Medulla oblongata (tissue), 1 donor: Measurements from ENCODE around the gene METTL4.

Experiments
- DNase-seq: peaks from one replicate; pipeline ENCODE4 v3.0.0-alpha.2; 2015; ENCODE audit errors: extremely low spot score

METTL4 gene, protein sequence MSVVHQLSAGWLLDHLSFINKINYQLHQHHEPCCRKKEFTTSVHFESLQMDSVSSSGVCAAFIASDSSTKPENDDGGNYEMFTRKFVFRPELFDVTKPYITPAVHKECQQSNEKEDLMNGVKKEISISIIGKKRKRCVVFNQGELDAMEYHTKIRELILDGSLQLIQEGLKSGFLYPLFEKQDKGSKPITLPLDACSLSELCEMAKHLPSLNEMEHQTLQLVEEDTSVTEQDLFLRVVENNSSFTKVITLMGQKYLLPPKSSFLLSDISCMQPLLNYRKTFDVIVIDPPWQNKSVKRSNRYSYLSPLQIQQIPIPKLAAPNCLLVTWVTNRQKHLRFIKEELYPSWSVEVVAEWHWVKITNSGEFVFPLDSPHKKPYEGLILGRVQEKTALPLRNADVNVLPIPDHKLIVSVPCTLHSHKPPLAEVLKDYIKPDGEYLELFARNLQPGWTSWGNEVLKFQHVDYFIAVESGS

DNA sequence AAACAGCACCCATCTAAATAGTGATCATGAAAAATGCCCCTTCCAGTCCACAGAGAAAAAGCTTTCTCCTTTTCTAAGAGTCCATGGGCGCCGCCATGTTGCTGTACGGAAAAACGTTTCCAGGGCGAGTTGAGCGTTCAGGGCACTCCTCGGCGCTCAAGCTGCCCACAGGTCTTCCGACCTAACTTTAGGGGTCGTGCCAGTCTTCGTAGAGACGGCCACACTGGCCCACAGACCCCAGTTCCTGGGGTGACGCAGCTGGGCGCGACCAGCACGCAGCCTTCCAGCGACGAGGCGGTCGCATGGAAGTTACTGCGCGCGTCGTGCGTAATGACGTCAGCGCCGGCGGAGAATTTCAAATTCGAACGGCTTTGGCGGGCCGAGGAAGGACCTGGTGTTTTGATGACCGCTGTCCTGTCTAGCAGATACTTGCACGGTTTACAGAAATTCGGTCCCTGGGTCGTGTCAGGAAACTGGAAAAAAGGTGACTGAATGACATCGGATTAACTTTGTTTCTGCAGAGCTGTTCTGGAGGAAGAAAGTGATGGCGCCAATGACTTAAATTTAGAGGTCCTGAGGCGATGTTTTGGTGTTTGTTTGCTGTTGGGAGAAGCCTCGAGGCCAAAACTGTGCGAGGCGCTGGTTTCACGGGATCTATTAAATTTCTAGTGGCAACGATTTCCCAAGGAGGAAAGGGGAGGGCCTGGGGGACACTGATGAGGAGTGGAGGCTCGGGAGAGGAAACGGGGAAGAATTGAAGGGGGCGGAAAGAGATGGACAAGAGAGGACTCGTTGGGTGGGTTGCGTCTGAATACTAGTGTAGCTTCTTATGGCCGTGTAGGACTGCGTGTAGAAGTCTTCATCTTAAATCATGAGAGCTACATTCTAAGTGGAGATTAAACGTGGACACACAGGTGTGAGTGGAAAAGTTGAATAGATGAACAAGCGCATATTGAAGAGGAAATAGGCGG, at the start of gene METTL4, which contains the start of gene NDC80:
METTL4 (minus strand) TSS at position 306 of the 971 bp plus-strand sequence. CDS start 4,289 bp downstream, outside the sequence.
NDC80 (plus strand) TSS at position 358 of the 971 bp plus-strand sequence. CDS start 1,429 bp downstream, outside the sequence.
- DNase-seq, result peak; percentile 88

DNA sequence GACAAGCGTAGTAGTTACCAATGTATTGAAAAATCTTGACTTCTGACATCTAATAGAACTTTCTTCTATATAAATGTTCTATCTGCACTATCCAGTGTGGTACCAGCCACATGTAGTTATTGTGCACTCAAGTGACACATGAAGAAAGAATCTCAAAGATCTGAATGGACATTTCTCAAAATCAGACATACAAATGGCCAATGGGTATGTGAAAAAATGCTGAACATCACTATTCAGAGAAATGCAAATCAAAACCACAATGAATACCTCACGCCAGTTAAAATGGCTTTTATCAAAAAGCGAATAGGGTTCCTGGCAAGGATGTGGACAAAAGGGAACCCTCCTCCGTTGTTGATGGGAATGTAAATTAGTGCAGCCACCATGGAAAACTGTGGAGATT, 46.7 kb upstream of the METTL4 start:
- DNase-seq, result no peak

DNA sequence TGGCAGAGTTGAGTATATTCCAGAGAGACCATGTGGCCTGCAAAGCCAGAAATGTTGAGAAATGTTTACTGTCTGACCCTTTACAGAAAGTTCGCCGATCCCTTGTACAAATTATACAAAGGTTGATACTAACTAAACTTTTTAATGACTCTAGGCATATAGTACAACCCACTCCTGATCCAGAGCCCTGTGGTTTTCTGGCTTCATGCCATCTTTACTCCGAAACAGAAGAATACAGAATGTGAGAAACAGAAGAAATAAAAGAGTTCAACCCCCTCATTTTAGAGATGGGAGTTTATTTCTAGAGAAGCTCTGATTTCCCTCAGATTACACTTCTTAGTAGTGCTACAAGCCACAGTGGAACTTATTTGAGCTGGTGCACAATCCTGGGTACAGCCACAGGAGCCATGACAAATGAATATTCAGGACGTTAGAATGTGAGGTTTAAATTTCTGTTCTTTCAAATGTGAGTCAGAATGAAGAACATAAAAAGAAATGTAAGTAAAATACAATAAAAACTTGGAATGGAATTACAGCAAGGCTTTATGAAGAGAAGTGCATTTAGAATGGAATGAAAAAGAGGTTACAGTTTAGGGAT, 46.2 kb upstream of the METTL4 start:
- no peak for DNase-seq

DNA sequence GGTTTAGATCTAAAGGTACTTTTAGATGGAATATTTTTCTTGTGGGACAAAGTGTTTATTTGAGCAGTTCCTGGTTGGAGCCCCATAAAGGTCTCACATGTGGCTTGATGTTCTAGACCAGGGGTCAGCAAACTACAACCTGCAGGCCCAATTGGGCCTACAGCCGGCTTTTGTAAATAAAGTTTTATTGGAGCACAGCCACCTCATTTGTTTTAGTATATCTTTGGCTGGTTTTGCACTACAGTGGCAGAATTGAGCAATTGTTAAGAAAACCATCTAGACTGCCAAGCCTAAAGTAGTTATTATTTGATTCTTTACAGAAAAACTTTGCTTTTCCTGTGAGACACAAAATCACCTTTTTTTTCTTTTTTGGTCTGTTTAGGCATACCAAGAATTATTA, 41.7 kb upstream of the METTL4 start:
- DNase-seq, result no peak

DNA sequence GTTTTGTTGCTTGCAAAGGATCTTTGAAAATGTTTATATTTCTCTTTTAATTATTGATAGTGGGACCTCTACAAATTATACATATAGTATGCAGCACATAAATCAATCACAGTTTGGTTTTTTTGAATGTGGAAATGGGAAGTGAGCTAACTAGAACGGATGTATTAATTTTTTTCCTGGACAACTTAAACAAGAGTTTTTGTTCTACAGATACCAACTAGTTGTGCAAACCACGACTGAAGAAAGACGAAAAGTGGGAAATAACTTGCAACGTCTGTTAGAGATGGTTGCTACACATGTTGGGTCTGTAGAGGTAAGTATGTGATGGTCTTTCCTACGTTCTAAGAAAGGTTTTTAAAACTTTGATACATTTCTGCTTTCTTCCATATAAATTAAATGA, 39.2 kb upstream of the METTL4 start:
- no peak for DNase-seq

DNA sequence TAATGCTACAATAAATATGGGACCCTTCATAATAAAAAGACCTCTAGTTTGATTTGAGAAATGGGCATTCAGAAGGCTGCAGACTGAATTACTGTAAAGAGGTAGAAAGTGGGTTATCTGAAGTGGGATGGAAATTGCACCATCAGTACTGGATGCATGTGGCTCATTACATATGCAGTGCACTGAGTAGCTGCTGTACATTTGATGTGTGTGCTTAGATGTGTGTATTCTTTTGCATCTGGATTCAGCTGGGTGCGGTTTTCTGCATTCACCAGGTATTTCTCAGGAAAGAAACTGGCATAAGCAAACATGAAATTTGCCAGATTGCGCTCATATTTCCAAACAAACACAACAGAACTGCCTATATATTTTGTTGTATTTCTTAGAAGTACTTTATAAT, 38.3 kb upstream of the METTL4 start:
- no peak for DNase-seq

DNA sequence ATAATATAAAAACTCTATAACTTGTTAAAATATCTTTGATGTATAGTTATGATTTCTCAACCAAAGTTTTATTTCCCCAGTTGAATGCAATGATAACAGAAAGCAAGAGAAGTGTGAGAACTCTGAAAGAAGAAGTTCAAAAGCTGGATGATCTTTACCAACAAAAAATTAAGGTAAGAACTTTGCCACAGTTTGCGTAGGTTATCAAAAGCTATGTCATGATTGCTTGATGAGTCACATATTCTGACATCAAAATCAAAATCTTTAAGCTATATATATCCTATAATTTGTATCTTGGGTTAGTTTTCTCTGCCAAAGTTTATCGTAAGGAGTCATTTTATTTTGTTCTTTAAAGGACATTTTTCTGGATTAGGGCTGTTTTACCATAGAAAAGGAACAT, 35.0 kb upstream of the METTL4 start:
- no peak for DNase-seq

DNA sequence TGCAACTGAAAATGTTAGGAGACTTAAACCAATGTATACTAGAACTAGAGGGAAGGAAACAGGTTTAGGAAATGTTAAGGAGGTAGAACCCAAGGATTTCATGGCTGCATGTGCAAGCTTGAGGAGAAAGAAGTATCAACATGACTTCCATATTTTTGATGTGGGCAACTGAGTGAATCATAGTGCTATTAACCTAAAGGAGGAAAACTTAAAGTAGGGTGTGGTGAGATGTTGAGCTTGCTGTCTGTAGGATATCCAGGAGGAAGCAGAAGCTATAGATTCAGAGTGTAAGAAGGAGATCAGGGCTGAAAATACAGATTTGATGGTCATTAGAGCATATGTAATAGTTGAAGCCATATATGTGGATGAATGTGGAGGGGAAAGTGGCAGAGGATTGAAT, 31.5 kb upstream of the METTL4 start:
- no peak for DNase-seq

DNA sequence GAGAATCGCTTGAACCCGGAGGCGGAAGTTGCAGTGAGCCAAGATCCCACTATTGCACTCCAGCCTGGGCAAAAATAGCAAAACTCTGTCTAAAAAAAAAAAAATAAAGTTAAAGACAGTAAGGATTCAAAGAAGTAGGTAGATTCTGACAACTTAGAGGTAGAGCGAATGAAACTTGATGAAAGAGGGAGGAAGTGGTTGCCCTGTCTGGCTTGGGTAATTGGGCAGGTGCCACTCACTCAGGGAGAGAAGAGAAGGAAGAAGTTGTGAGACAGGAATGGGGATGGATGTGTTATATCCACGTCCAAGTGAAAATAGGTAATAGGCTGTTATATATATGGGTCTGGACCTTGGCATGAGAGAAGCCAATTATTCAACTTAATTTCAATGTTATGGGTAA, 26.3 kb upstream of the METTL4 start:
- no peak for DNase-seq

DNA sequence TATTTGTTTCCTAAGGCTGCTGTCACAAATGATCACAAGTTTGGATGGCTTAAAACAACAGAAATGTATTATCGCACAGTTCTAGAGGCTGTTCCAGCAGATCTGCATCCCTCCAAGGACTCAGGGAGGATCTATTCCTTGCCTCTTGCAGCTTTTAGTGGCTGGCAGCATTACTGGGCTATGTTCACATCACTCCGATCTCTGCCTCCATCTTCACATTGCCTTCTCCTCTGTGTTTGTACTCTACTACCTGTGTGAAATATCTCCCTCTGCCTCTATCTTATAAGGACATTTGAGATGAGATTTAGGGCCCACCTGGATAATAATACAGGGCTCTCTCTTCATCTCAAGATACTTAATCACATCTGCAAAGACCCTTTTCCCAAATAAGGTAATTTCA, 19.0 kb upstream of the METTL4 start:
- no peak for DNase-seq

DNA sequence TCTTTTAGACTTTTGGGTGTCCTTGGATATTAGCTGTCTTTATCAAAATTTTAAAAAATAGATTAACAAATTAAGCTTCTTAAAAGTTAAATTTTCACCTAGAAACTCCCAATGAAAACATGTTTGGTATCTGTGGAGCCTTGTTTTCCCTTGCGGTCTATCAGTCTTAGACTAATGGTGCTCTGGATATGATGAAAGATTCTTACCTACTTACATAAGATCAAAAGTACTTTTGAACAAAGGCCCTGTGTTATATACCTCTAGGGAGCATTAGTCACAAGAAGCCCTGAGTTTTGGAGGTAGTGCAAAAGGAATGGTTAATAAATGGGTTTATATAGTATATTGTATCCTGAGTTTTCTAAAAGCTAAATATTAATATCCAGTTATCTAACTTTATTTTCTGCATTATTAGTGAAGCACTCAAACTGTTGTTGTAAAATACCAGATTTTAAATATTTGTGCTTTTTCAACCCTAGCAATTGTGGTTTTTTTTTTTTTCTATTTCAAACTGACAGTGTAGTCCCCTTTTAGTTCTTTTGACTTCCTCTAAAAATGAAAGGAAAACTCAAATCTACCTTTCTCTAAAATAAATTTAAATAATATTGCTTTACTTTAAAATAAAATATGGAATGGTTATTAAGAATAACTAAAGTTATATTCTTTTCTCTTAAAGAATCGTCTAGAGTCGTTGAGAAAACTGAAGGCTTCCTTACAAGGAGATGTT, 18.2 kb upstream of the METTL4 start:
- no peak for DNase-seq

DNA sequence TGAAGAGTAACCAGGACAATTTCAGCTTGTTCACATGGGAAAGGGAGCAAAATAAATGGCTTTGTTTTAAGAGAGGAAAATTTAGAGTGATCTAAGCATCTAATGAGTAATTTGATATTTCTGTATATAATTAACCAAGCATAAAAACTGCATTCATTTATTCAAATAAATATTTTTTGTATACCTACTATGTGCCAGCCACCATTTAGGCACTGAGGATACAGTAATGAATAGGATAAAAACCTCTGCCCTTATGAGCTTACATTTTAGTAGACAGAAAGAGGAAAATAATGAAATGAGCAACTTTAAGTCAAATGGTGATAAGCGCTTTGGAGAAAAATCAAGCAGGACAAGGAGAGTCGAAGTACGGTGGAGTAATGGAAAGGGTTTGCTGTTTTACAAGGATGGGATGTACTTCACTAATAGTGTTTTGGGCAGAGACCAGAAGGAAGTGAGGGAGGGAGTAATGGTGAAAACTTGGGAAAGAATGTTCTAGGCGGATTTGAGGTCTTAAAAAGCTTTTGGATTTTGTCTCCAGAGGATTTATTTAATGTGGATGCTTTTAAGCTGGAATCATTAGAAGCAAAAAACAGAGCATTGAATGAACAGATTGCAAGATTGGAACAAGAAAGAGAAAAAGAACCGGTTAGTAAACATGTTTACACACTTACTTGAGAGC, 17.5 kb upstream of the METTL4 start:
- DNase-seq, result no peak

DNA sequence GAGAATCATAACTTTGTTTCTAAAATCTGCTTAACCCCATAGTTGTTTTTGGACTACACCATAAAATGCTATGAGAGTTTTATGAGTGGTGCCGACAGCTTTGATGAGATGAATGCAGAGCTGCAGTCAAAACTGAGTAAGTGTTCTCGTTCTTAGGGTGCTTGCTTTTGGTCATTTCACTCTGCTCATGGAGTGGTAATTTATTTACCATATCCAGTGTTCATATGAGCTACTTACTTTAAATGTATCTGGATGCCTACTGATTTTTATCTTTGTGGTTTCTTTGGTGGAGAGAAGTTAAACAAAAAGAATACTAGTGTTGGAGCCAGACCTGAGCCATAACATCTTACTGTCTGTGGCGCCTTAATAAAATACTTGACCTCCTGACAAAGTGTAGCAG, 16.5 kb upstream of the METTL4 start:
- no peak for DNase-seq

DNA sequence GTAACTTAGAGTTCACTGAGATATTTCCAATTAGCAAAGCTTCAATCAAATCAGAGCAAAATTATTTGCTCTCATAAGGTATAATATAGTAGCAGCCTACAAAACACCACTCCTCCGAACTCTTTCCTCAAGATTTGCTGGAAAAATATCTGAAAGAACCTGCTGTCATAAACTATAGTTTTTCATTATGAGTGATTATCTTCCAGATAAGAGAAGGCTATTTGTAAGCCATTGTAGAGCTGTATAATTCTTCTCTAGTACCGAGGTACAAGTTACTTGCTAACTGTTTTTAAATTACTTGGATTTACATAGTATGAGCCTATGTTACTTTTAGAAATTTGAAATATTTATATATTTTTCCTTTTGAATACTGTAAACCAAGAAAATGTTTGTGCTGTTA, 2.1 kb upstream of the METTL4 start:
- no peak for DNase-seq

DNA sequence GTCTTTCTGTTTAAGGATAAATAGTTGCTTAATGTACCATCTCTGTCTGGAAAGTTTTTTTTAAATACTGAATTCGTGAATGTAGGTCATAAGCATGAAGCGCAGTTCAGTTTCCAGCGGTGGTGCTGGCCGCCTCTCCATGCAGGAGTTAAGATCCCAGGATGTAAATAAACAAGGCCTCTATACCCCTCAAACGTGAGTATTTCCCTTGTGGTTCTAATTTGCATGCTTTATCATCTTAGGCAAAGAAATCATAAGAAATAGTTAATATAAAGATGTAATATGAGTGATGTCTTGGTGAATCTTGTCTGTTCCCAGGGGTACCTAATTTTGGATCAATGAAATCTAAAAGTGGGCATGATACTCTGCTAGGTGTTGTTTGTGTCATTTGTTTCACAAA, 1.6 kb upstream of the METTL4 start:
- no peak for DNase-seq

DNA sequence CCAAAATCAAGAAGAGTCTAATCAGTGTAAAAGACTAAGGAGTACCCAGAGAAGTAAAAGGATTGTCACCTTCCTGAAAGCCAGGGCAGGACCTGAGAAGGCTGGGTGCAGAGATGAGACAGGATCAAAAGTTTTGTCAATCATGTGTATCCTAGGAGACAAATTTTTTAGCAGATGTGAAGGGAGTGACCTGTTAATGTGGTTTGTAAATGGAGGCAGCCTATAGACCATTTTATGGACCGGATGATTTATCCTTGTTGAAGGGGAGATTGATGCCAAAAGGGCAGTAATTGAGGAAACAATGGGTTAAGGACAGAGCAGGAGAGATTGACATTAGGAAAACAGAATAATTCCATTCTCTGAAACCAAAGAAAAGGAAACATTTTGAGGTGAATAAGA, 865 bp upstream of the METTL4 start:
- DNase-seq, result no peak

DNA sequence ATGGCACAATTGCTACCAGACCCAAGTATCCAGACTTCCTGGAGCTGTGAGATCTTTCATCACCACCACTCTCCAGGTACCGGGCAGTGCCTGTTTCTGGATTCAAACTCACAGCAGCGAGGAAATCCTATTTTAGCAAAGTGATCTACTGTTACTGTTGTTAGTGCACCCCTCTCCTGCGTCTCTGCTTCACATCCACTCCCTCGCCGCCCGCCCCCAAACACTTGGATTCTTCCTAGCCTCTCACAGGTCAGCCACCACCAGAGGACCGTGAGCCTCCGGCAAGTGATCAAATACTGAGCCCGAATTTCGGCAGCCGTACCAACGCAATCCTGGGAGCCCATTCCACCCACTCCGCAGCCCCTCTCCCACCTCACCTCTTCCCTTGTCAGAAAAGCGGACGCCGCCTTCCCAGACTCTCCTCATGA, 519 bp downstream of the METTL4 start:
- DNase-seq, result peak; percentile 68

DNA sequence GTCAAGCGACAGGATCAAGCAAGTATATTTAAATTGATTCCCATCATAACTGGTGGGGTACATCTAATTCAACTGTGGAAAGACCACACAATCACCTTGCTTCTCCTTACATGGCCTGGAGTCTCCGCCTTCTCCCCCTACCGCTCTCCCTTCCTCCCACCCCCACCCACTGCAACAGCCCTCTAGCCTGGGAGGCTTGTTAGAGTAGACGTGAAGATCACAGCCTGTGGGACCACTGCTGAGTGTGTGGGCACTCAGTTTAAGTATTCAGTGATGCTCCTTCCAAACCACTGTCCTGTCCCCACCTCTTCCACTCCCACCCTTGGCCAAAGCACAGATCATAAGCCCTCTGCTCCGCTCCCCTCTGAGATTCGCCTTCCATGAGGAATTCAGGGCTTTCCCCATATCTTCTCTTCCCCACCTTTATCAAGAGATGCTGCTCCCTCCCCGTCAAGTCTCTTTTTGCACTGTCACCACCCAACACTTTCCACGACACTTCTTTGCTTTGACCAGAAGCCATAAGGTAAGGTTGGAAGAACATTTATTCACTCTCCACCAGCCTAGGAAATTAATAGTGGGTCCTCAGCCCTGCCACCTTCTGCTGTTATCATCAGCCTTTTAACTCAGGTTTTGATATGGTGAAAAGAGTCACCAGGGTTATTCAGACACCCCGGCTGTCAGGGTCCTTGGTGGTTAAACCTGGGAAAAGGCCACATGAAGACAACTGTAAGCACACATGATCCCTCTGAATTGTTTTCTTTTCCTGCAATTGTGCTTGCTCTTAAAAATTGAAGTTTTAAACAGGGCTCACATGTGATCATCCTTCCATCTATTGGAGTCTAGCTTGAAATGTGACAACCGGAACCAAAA, 1.7 kb downstream of the METTL4 start:
- no peak for DNase-seq

DNA sequence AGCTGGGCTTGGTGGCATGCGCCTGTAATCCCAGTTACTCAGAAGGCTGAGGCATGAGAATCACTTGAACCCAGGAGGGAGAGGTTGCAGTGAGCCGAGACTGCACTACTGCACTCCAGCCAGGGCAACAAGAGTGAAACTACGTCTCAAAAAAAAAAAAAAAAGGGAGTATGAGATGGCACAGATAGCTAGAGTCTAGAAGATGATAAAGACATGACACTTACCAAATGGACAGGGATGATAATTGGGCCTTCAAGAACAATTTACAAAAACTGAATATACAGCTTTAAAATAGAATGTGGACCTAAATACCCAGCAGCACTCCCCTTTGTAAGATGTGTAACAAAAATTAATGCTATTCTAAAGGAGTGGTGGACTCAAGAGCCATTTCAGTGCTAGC, 2.7 kb downstream of the METTL4 start:
- no peak for DNase-seq

DNA sequence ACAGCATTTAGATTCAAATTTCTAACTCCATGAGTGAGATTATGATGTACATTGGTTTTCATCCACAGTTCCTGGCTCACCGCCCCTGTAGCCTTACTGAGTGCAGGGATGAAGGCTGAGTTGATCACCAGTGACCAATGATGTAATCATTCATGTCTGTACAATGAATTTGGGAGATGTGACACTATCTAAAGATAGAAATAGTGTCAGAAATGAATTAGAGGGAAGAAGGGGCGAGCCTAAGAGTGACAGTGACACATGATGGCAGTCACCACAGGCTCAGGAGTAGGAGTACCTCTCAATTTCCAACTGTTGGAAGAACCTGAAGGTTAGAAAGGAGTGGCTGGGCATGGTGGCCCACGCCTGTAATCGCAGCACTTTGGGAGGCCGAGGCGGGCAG, 3.2 kb downstream of the METTL4 start:
- no peak for DNase-seq
